ENCODE data around the gene FAM3D.

FAM3D gene

DNA sequence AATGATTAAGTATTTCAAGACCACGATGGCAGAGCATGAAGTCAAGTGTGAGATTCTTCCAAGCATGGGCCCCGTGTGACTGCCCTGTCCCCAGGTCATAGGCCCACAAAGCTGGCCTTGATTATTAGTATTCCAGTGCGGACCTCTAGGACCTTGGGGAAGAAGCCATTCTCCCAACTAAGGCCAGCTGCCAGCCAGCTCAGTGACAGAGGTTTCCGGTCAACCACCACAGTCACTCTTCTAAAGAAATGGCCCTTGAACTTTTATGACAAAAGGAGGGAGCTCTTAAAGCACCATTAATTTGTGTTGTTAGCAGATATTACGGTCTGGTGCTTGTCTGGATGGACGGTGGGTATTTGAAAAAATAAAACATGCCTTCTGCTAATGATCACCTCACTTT, 28.0 kb downstream of the FAM3D start:
- no peak overlapping the region for H3K27ac ChIP-seq (replicated peaks)
- TF ChIP-seq POLR2AphosphoS5 (IDR thresholded peaks at IDR 0.05; ENCODE audit: low read depth): no peak
- TF ChIP-seq GABPA (IDR thresholded peaks at IDR 0.05; ENCODE audit: low read depth): no peak
- TF ChIP-seq SPI1 (IDR thresholded peaks at IDR 0.05; ENCODE audit: borderline replicate concordance, low read depth): no peak
- TF ChIP-seq, protein P1, sequence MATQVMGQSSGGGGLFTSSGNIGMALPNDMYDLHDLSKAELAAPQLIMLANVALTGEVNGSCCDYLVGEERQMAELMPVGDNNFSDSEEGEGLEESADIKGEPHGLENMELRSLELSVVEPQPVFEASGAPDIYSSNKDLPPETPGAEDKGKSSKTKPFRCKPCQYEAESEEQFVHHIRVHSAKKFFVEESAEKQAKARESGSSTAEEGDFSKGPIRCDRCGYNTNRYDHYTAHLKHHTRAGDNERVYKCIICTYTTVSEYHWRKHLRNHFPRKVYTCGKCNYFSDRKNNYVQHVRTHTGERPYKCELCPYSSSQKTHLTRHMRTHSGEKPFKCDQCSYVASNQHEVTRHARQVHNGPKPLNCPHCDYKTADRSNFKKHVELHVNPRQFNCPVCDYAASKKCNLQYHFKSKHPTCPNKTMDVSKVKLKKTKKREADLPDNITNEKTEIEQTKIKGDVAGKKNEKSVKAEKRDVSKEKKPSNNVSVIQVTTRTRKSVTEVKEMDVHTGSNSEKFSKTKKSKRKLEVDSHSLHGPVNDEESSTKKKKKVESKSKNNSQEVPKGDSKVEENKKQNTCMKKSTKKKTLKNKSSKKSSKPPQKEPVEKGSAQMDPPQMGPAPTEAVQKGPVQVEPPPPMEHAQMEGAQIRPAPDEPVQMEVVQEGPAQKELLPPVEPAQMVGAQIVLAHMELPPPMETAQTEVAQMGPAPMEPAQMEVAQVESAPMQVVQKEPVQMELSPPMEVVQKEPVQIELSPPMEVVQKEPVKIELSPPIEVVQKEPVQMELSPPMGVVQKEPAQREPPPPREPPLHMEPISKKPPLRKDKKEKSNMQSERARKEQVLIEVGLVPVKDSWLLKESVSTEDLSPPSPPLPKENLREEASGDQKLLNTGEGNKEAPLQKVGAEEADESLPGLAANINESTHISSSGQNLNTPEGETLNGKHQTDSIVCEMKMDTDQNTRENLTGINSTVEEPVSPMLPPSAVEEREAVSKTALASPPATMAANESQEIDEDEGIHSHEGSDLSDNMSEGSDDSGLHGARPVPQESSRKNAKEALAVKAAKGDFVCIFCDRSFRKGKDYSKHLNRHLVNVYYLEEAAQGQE (IDR thresholded peaks at IDR 0.05; ENCODE audit: insufficient replicate concordance, low read depth): no peak
- TF ChIP-seq, protein P2, sequence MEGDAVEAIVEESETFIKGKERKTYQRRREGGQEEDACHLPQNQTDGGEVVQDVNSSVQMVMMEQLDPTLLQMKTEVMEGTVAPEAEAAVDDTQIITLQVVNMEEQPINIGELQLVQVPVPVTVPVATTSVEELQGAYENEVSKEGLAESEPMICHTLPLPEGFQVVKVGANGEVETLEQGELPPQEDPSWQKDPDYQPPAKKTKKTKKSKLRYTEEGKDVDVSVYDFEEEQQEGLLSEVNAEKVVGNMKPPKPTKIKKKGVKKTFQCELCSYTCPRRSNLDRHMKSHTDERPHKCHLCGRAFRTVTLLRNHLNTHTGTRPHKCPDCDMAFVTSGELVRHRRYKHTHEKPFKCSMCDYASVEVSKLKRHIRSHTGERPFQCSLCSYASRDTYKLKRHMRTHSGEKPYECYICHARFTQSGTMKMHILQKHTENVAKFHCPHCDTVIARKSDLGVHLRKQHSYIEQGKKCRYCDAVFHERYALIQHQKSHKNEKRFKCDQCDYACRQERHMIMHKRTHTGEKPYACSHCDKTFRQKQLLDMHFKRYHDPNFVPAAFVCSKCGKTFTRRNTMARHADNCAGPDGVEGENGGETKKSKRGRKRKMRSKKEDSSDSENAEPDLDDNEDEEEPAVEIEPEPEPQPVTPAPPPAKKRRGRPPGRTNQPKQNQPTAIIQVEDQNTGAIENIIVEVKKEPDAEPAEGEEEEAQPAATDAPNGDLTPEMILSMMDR (IDR thresholded peaks at IDR 0.05; ENCODE audit: insufficient read depth, low read length): no peak
- H3K27me3 ChIP-seq (ENCODE audit: insufficient read depth, poor library complexity, severe bottlenecking): no peaks in the 10 kb centered on the region
- no peak for DNase-seq (ENCODE audit: low read depth in 1 of 2, low spot score in 1 of 2)
- H3K4me3 ChIP-seq (replicated peaks; ENCODE audit: insufficient read depth, low read length): no peak overlapping the region

DNA sequence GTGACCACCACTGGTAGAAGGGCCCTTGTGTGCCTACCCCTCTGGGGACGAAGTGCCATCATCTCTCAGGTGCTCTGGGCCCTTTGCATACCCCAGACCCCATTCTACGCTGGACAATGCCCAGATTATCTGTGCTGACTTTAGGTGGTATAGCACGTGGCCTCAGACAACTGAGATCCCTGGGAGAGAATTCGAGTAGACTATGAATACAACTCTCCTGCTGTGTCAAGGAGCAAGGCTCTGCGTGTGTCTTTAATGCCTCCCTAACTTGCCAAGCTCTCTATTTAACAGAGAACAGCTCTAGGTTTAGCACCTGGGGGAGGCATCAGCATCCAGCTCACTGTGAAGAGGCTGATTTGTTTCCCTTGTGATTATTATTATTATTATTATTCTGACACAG, 29.1 kb downstream of the FAM3D start:
- Histone ChIP-seq H3K4me3 (replicated peaks; ENCODE audit: insufficient read depth, low read length) (no peak overlapping the region), H3K27me3 (ENCODE audit: insufficient read depth, poor library complexity, severe bottlenecking) (no peaks in the 10 kb centered on the region), H3K27ac (replicated peaks) (no peak overlapping the region)
- TF ChIP-seq, protein P1 (IDR thresholded peaks at IDR 0.05; ENCODE audit: insufficient replicate concordance, low read depth): no peak
- TF ChIP-seq SPI1 (IDR thresholded peaks at IDR 0.05; ENCODE audit: borderline replicate concordance, low read depth) (no peak), GABPA (IDR thresholded peaks at IDR 0.05; ENCODE audit: low read depth) (no peak), POLR2AphosphoS5 (IDR thresholded peaks at IDR 0.05; ENCODE audit: low read depth) (no peak)
- TF ChIP-seq, protein P2 (IDR thresholded peaks at IDR 0.05; ENCODE audit: insufficient read depth, low read length): no peak
- DNase-seq (ENCODE audit: low read depth in 1 of 2, low spot score in 1 of 2): no peak

DNA sequence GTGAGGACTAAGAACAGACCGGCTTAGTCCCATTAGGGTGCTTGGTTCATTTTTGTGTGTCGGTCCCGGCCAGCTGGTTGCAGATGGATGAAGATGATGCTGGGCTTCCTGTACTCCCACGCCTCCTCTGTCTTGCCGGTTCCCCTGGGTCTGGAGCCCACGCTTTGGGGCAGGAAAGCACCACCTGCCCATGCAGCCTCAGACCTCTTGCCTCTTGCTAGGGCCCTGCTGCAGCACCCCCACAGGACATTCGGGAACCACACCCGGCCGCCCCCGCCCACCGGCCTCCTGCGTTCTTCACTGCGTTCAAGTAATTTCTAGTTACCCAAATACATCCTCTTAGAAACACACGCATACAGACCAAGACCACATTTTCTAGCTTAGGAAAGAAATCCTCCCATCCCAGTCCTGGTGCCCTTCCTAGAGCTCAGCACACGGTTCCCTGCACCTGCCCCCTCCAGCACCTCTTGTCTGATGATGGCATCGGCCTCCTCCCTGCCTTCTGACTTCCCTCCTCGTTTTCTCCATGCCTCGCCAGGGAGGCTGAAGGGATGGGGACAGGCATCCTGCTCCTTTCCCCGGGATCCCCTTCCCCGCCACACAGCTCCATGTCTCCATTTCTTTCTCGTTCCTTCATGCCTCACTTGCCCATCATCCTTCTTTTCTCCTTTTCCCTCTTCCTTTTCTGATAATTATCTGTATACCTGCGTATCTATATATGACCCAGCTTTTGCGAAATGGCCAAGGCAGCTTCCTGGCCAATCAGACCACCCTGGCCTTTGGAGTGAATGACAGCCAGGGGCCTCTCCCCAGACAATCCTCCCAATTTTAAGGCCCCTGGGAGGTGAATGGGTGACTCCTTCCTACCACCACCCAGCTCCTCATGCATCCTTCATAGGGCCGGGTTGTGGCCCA, 30.9 kb downstream of the FAM3D start:
- DNase-seq (ENCODE audit: low read depth in 1 of 2, low spot score in 1 of 2): no peak
- H3K4me3 ChIP-seq (replicated peaks; ENCODE audit: insufficient read depth, low read length): no peak overlapping the region
- no peak overlapping the region for H3K27ac ChIP-seq (replicated peaks)
- TF ChIP-seq, protein P2 (IDR thresholded peaks at IDR 0.05; ENCODE audit: insufficient read depth, low read length): no peak
- TF ChIP-seq SPI1 (IDR thresholded peaks at IDR 0.05; ENCODE audit: borderline replicate concordance, low read depth) (no peak), POLR2AphosphoS5 (IDR thresholded peaks at IDR 0.05; ENCODE audit: low read depth) (no peak), GABPA (IDR thresholded peaks at IDR 0.05; ENCODE audit: low read depth) (no peak)
- TF ChIP-seq, protein P1 (IDR thresholded peaks at IDR 0.05; ENCODE audit: insufficient replicate concordance, low read depth): no peak
- no peaks in the 10 kb centered on the region for H3K27me3 ChIP-seq (ENCODE audit: insufficient read depth, poor library complexity, severe bottlenecking)

Measured in HL-60 (cell line).